ENCODE measurements around the gene EYS.
"Not testable (repeated sequence)": the region's sequence is repeated elsewhere in the genome, so short reads cannot be mapped to it uniquely, and the experiment has no call there.

Gene EYS

DNA sequence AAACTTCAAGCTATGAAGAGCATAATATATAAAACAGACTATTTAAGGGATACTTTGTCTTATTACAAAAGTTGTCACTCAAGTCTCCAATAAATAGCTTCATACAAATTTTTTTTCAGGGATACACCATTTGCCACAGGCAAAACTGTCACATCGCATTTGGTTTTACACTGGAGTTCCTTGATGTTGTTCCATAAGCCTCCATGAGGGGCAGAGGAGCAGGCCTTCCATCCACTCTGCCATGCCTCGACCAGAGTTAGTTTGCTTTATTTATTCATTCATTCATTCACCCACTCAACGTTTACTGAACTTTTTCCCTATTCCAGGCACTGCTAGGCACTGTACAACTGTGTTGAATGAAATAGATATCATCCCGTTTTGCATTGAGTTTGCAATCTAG lies 1824.8 kb downstream of the EYS start:
- DNase-seq (ENCODE audit: low read depth in 1 of 2, low spot score in 1 of 2) = no peak

DNA sequence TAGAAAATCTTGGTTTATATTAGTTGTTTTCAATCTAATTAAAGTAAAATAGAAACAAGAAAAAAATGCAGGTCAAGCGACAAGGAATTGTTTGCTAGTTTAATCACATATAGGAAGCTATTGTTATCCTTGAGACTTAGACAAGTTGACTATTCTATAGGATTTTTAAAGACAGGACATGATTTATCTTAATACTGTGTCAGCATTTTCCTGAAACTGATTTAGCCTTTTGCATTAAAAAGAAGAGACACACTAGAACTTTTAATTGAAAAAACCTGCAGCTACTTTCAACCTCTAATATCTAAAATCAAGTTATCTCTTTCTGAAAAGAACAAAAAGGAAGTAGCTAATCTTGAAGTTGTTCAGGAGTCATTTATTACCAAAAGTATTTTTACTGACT lies 1825.2 kb downstream of the EYS start:
- DNase-seq (ENCODE audit: low read depth in 1 of 2, low spot score in 1 of 2) = no peak

DNA sequence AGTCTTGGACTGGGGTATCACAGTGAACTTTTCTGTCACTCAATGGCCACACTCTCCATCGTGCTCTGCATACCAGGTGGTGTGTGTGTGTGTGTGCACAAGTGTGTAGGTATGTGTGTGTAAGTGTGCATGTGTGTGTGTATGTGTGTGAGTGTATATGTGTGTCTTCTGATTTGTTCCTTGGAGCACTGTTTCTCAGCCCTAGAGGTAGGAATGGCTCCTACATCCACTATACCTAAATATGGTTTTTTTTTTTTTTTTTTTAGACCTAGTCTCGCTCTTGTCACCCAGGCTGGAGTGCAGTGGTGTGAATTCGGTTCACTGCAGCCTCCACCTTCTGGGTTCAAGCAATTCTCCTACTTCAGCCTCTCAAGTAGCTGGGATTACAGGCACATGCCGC lies 1834.8 kb downstream of the EYS start:
- DNase-seq (ENCODE audit: low read depth in 1 of 2, low spot score in 1 of 2) = no peak

DNA sequence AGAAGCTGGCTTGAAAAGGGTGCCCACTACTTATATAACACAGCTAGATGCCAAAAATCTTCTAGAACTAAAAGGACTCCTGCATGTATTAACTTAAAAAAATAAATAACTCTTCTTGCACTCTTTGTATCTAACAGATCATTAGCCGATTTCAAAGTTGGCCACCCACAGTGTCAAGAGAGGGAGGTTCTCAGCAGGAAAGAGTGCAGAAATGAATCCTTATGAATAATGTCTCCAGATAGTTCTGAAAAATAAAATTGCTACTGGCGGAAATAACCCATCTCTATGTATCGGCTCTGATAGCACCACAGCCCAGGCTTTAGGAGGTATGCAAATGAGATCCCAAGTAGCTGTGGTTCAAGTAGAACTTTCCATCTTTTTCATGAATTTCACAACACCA lies 1838.7 kb downstream of the EYS start:
- DNase-seq (ENCODE audit: low read depth in 1 of 2, low spot score in 1 of 2) = no peak

DNA sequence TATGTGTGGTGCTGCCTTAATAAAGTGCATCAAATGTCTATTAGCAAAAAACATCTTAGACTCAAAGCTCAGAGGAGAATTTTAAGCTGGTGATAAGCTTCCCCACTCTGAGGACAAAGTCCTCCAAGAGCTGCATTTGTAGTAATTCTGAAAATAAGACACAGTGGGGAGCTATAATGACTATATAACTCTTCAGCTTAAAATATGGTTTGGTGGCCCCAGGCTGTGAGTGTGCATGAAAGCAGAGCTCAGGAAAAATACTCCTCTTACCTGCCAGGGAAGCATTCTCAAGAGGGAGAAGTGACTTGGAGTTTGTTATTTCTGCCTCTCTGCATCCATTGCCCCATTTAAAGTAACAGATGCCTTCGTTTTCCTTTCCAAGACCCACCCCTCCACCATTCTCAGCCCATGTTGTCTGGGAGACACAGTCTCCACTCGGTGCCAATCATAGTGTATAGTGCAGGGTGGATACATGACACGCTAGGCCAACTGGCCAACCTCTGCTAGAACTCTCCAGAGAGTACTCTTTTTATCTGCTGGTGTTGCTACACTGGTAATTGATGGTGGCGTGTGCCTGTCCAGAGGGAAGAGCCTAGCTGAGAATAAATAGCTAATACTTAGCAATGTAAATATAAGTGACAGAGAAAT lies 1842.2 kb downstream of the EYS start:
- DNase-seq (ENCODE audit: low read depth in 1 of 2, low spot score in 1 of 2) = no peak

DNA sequence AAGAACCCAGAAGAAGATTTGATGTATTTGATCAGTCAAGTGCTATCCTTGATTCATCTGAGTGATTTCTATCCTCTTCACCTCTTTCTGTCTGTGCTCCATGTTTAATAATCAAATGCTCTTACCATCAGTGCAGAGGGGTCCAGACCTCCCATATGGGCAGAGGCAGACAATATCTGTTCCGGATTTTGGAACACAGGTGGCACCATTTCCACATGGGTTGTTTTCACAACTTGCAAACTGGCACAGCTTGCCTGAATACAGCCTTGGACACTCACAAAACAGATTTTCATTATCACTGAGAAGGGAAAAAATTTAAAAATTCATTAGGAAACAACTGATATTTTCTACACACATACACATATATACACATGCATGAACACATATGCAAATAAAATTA lies 1843.0 kb downstream of the EYS start:
- DNase-seq (ENCODE audit: low read depth in 1 of 2, low spot score in 1 of 2) = no peak

DNA sequence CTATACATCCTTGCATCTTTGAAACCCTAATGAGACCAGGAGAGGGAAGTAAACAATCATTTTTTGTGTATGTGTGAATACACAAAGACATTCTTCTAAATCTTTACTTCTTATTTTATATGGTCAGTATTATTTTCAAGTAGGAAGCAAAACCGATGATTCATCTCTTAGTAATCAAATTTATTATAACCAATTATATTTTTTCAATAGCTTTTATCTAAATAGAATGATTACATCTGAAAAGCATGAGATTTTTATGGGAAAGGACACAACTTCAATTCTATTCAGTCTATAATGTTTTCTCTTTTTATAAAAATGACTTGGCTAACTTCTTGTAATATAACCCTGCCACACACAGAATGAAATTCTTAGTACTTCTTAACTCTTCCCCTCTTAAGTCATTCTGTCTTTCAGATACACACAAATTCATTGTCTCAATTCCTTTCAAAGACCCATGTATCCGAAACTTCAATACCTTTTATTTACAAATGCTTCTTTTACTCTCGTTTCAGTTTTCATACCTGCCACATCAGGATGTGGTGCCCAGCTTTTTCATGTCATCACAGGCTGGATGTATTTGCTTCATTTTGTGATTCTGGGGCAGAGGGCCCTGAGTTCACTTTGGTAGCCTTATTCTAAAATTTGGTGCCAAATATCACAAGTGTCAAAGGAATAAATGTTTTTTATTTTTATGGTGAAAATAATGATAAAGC lies 1844.4 kb downstream of the EYS start:
- DNase-seq (ENCODE audit: low read depth in 1 of 2, low spot score in 1 of 2) = no peak

DNA sequence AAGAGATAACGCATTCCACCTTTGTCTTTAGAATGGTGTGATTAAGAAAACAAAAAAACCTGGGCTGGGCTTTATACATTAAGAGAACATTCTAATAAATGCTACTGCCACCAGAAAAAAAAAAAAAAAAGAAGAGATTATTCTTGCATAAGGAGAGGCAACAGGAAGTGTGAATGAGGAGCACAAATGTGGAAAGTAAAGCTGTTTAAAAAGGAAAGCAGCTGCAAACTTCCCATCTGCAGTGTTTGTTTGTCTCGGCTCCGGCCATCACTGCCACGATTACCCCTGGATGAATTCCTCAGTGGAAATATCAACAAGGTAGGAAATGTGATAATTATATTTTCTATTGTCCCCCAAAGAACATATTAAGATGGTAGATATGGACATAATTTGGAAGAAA lies 1847.5 kb downstream of the EYS start:
- DNase-seq (ENCODE audit: low read depth in 1 of 2, low spot score in 1 of 2) = no peak

DNA sequence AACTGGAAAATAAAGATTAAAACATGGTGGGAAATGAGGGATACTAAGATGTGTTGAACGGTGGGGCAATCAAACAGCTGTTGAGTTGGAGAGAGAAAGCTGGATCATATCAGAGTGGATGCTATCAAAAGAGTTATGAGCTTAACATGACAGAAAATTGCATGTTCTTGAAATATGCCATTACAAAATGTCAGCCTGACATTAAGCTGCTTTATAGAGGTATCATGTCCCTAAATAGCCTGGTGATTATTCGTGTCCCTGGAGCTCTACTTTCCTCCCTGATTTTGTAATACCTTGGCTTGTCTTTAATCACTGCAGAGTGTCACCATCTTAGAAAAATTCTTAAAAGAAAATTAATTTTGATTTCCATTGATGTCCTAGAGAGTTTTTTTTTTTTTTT lies 1848.3 kb downstream of the EYS start:
- no peak for DNase-seq (ENCODE audit: low read depth in 1 of 2, low spot score in 1 of 2)

DNA sequence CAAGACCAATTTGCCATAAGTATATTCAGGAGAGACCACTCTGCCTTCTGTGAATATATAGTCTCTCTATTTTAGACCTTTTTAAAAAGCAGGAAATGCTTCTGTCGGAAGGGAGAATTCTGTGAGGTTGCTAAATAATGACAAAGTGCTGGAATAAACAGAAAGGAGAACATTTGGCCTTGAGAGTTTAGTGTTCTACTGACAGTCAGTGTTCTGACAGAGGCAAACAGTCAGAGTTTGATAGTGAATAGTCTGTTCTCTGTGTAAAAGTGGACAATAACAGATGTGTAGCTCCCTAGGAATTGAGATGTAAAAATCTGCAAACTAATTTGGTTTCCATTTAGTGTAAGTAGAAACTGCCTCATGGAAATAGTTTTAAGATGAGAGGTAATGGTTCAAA lies 1850.8 kb downstream of the EYS start:
- DNase-seq (ENCODE audit: low read depth in 1 of 2, low spot score in 1 of 2) = no peak

DNA sequence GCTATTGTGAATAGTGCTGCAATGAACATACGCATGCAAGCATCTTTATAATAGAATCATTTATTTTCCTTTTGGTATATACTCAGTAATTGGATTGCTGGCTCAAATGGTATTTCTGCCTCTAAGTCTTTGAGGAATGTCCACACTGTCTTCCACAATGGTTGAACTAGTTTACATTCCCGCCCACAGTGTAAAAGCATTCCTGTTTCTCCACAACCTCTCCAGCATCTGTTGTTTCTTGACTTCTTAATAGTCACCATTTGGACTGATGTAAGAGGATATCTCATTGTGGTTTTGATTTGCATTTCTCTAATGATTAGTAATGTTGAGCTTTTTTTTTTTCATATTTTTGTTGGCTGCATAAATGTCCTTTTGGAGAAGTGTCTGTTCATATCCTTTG lies 1862.7 kb downstream of the EYS start:
- DNase-seq (ENCODE audit: low read depth in 1 of 2, low spot score in 1 of 2) = no peak

DNA sequence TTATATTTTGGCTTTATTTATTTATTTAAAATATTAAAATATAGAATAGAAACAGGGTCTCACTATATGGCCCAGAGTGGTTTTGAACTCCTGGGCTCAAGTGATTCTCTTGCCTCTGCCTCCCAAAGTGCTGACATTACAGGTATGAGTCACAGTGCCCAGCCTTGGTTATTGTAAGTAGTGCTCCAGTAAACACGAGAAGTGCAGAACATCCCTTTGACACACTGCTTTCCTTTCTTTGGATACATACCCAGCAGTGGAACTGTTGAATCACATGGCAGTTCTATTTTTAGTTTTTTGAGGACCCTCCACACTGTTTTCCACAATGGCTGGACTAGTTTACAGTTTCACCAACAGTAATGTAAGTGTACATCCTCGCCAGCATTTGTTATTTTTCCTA lies 1867.5 kb downstream of the EYS start:
- no peak for DNase-seq (ENCODE audit: low read depth in 1 of 2, low spot score in 1 of 2)

DNA sequence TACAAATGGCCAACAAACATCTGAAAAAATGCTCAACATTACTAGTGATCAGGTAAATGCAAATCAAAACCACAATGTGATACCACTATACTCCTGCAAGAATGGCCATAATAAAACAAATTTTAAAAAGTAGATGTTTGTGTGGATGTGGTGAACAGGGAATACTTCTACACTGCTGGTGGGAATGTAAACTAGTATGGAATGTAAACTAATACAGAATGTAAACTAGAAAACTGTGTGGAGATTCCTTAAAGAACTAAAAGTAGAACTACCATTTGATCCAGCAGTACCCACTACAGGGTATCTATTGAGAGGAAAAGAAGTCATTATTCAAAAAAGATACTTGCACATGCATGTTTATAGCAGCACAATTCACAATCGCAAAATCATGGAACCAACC lies 1878.3 kb downstream of the EYS start:
- not testable (repeated sequence) for DNase-seq (ENCODE audit: low read depth in 1 of 2, low spot score in 1 of 2)

DNA sequence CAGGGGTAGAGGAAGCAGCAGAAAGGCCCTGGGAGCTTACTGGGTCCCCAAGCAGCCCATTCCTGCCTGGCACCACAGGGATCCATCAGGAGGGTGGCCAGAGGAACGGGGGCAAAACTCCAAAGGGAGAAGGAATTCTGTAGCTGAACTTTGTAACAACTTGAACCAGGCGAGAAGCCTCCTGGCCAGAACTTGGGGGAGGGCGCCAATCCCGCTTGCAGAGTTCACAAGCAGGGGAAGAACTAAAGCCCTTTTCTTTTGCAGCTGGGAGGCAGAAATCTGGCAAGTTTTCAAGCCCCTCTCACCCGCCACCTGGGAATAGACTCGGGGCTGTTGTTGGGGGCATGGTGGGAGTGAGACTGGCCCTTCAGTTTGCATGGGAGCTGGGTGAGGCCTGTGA lies 1882.3 kb downstream of the EYS start:
- DNase-seq (ENCODE audit: low read depth in 1 of 2, low spot score in 1 of 2) = no peak

DNA sequence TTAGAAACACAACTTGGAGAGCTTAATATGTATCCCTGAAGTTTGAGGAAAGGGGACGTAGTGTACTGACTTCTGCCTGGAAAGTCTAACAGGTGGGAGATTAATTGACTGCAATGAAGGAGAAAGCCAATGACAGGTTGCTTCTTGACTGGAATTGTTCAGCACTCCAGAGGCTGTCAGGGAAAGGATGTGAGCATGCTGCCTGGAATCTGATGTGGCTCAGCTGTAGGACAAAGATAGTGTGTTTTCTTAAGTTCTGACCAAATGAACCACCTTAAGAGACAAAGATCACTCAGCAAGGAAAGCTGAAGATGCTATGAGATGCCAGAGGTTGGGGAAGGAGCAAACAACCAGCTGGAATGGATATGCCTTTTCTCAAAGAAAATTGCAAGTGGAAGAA lies 1885.6 kb downstream of the EYS start:
- no peak for DNase-seq (ENCODE audit: low read depth in 1 of 2, low spot score in 1 of 2)

DNA sequence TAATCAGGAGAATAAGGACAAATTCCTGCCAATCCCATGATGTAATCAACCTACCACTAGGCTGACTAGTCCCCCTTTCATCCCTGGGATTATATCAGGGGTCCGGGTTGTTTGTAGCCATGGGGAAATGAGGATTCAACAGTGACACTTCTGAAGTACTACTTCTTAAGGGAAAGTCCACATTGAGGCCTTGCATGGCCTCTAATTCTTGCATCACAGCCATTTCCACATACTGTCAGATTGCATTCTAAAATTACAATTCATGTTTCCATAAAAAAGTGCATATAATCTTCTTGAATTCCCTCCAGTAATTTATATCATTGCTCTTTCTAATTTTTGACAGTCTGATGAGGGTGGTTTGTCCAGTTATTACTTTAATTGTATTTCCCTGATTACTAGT lies 1887.2 kb downstream of the EYS start:
- DNase-seq (ENCODE audit: low read depth in 1 of 2, low spot score in 1 of 2) = no peak

DNA sequence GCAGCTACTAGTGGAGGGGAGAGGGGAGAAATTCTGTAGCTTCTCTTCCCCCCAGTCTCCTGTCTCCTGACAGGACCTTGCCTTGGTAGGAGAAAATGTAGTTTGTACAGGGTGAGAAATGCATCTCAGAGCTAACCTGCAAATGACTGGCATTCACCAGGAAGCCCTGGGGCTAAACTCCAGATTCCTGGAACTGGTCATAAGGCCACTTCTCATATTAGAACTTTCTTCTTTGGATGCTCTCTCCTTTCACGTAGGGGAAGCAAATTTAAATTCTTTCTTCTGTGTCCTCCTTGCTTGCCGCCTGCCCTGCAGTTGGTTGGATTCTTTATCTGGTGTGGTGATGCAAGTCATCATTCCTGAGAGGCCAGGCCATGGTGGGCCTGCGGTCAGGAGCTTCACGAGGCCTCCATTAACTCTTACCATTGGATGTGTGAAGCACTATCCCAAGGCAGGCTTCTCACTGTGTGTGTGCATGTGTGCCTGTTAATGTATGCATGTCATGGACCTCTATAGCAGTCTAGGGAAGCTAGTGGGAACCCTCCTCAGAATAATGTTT lies 1889.5 kb downstream of the EYS start:
- no peak for DNase-seq (ENCODE audit: low read depth in 1 of 2, low spot score in 1 of 2)

DNA sequence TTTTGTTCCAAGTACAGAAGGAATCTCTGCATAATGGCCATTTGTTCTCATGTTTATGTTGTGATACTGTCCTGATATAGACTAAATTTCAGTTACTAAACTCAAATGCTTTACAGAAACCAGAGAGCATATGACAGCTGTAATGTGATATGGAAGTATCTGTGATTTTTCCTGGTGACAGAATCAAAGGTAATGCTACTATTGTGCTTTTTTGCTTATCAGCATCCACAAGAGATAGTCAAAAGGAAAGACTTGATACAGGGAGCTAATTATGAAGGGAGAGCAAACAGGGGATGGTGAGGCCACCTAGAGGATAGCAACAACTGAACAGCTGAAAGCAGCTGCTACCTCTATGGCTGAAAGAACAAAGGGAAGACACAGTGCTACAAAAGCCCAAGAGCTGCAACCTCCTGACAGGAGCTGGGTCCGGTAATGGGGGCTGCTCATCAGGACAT lies 1890.0 kb downstream of the EYS start:
- no peak for DNase-seq (ENCODE audit: low read depth in 1 of 2, low spot score in 1 of 2)

DNA sequence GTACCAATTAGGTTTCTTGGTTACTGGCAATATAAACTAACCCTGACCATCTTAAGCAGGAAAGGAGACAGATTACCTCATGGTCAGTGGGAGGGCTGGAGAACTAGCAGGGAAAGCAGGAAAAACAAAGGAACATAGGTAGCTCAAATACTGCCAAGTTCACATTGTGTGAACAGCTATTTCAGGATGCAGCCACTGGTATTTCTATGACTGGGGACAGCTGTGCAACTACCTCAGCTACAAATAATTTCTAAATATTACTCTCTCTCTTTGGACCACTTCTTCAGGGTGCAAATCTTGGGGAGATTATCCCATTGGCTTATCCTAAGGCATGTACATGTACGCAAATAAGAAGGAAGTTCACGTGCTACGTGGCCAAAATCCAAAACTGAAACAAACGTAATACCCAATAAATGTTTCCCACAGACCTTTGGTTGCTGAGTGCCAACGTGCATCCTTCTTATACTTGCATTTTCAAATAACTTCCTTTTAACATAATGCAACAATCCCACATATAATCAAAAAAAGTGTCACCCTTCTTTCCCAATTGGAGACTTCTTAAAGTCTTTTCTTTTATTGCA lies 1890.5 kb downstream of the EYS start:
- no peak for DNase-seq (ENCODE audit: low read depth in 1 of 2, low spot score in 1 of 2)

DNA sequence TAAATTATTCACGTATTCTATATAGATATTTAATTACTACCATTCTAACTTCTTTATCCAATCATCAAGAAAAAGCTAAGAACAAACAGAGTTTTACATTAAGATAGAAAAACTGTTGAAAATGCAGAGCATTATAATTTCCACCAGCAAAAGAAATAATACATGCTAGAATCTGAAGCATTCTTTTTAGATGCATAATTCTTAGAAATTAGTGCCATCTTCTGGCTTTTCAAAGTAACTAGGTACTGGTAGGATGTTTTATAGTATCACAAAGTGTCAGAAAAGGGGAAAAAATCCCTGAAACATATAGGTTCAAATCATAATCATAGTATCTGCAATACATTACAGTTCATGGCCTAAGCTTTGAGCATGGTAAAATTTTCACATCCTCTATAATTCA lies 1892.6 kb downstream of the EYS start:
- DNase-seq (ENCODE audit: low read depth in 1 of 2, low spot score in 1 of 2) = no peak

DNA sequence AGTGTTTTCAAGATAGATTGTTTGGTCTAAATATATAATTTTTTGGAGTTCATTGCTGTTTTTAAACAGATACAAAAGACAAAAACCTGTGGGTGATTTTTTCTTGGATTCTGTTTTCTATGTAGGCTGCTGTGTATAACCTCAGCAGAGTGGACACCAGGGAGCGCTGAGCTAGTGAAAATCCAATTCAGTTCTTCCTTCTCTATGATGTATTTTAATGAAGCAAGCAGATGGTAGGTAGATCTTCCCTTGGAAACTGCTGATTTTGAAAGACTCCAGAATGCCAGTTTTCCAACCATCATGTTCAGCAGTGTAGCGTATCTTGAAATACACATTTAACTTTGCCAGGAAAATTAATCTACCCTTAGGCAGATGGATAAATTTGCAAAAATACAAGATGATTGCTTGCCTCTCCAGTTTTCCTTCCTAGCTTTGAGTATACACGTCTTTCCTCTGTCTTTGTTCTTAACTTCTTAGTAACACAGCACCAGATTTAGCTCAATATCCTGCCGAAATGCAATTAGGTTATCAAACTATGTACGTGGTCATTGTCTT lies 1893.4 kb downstream of the EYS start:
- no peak for DNase-seq (ENCODE audit: low read depth in 1 of 2, low spot score in 1 of 2)

DNA sequence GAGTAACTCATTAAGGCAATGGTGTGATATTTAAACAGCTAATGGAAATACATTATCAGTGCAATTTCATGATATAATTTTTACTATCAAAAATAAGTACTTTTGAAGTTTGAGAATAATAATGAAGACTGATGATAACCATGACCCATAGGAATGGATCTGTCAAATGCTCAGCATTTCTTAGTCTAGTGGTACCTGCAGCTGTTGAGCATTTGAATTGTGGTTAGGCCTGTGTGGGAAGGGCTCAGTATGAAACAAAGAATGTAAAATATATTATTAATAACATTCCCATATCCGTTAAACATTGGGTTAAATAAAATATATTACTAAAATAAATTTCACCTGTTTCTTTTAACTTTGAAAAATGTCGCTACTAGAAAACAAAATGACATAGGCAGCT lies 1898.5 kb downstream of the EYS start:
- DNase-seq (ENCODE audit: low read depth in 1 of 2, low spot score in 1 of 2) = no peak
